NCI-H1417 treated with DMSO at 0.1 percent for 48 hours (cell line): Measurements from ENCODE around the gene ADD1.

Experiments used
- DNase-seq: peaks from one replicate; lab custom pipeline; 2025; lab: John Stamatoyannopoulos, UW

The ADD1 gene

GRCh38 chr4:2963966-2964471, 120.4 kb downstream of the ADD1 start:
- no peak for DNase-seq

GRCh38 chr4:2964706-2965258, 121.1 kb downstream of the ADD1 start:
- DNase-seq = no peak

- DNase-seq = no peak
These were observed 121.6 kb downstream of the ADD1 start for GRCh38 chr4:2965262-2965661.

GRCh38 chr4:2968381-2968780, 124.7 kb downstream of the ADD1 start:
- DNase-seq = no peak

GRCh38 chr4:2971275-2971674, 127.6 kb downstream of the ADD1 start:
- no peak for DNase-seq

GRCh38 chr4:2977211-2978088, 133.8 kb downstream of the ADD1 start:
- DNase-seq = no peak
